M059J (cell line): ENCODE results near the gene CAT. TPM values are rescaled to one million over a fixed set of nuclear protein-coding genes. Genes with fewer than 3 reads are reported as not detected.

Experiments used
- DNase-seq: peaks from one replicate; pipeline ENCODE4 v3.0.0-alpha.2; 2012; ENCODE audit warnings: low read depth
- total RNA-seq: library from RNA; depleted of rRNA; stranded (reverse); fragments of >200 nt; shearing (Covaris generic); gene quantifications from 2 replicates; pipeline ENCODE4 v1.2.3, GENCODE V29; 2014

Gene CAT
- total RNA-seq, 1 experiment from 2014 or later: 121 TPM

DNA sequence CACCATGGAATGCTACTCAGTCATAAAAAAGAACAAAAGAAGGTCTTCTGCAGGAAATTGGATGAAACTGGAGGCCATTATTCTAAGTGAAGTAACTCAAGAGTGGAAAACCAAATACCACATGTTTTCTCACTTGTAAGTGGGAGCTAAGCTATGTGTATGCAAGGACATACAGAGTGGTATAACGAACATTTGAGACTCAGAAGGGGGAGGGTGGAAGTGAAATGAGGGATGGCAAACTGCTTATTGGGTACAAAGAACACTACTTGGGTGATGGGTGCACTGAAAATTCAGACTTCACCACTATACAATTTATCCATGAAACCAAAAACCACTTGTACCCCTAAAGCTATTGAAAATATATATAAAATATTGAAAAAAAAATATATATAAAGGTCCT lies 13.4 kb upstream of the CAT start:
- DNase-seq: no peak

DNA sequence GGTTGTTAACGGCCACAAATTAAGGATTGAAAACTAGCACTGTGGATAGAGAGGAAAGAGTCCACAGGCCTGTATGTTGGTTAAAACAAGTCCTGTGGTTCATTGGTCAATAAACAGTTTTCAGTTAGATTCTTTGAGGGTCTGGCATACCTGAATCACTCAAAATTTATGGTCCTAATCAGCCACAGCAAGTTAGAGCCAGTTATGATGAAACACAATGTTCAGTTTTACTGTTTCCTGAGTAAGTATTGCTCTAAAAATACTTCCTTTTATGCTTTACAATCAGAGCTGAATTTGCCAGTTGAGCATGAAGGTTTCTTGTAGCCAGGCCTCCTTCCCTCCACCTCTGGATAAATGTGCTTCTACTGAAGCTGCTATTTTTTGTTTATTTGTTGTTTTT lies 12.9 kb upstream of the CAT start:
- DNase-seq: peak; percentile 73

- peak; percentile 48 for DNase-seq
These were observed 12.0 kb upstream of the CAT start for GRCh38 chr11:34426766-34427185.

DNA sequence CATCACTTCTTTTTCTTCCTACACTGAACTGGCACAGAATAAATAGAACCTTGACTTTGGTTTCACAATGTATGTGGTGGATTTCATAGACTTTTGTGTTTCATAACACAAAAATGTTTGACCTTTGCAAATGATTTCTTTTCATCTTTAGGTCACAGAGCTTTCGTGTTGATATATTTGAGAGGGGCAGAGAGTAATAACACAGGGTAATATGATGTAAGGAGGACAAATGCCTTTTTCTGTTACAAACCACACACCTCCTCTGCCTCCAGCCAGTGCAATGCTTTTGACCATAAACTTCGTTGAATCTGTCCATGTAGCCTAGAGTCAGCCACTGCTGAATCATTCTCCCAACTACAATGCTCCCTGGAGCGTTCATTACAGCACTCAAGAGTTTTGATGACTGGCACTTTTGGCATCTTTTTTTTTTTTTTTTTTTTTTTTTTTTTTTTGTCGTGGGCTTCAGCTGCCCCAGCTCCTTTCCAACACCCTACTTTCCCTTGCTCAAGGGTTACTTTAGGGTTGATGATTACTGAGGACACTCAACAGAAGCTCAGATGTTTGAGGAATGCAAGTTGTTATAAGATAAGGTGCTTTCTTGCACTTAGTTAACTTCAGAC lies 11.4 kb upstream of the CAT start:
- peak; percentile 97 for DNase-seq

DNA sequence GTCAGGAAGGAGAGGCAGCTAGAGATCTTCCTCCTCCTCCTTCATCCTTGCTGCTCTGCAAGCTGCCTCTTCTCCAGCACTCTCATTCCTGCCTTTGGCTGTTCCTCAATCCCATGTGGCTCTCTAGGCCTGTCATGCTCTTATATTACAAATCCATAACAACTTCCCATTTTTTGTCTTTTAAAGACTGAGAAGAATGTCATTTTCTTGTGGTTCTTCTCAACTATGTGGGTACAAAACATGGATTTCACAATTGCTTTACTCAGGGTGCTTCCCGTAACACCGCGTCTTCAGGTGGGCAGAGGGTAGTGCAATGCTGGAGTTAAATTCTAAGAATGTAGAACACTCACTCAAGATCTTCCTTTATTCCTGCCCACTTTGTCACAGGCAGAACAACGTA lies 6.8 kb upstream of the CAT start:
- DNase-seq: no peak

GRCh38 chr11:34432822-34433221 lies 5.9 kb upstream of the CAT start:
- DNase-seq: no peak

DNA sequence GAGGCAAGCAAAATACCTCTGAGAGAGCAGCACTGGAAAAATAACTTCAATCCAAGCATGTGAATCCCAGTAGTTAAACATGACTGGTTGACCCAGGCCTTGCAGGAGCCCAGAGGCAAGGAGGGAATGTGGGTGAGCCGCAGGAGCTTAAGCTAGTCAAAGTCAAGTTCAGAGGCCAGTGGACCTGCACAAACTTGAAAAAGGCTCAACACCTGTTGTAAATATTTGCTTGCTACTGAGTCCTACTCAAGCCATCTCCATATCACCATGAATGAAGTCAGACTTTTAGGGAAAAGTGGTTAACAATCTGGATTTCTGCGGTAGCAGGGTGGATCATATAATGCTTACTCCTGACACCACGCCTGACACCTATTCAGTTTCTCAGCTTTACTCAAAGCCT lies 4.8 kb upstream of the CAT start:
- no peak for DNase-seq

DNA sequence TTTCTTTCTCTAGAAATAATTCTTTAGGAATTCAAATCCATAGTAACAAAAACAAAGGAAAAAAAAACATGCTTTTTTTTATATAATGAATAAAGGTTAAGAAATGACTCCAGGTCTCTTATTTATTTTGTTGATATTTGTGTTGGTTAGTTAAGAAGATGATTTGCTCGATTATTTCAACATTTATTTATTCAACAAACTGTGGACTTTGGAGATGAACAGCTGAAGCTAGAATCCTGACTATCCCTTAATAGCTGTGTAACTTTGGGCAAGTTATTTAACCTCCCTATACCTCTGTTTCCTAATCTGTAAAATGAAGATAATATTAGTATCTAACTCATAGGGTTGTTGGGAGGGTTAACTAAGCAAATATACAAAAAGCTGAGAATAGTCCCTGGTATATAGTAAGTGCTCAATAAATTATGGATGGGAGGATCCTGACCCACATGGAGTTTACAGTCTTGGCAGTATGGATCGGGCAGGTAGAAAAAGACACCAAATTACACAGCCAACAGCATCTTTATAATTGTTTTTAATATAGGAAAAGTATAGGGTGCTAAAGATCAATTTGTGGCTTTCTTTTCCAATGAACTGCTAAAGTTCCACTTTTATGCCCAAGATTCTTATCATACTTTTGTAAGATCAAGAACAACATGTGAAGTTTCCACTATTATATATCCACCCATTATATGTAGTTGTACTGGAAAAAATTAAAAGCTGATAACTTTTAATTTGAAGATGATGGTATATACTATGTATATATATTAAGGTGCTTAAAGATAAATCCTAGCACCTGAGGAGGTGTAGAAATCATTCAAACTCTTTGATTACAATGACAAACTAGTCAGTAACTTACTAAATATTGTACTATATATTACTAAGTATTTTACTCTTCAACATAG lies 1.3 kb upstream of the CAT start:
- no peak for DNase-seq

DNA sequence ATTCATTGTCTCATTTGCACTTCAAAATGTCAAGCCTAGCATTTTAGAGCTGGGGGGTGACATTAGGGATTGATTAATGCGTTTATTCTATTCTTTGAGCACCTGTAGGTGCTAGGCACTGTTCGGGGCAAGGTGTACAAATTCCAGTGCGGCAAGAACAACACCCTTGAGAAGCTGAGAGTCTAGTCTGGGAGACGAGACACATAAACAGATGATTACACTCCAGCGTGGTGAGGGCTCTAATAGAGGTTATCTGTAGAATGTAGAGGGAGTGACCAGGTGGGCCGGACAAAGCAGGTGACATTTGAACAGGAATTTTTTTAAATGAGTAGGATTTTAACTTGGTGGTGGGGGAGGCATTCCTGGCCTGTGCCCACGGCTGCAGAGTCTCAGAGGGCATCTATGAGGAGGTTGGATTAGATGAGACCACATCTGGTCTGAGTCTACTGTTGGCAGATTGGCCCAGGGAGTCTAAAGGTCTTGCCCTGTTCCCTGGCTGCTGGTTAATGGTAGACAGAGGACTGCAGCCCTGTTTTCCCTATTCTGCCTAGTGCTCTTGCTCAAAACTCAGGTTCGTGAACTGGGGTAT lies 970 bp downstream of the CAT start:
- no peak for DNase-seq

DNA sequence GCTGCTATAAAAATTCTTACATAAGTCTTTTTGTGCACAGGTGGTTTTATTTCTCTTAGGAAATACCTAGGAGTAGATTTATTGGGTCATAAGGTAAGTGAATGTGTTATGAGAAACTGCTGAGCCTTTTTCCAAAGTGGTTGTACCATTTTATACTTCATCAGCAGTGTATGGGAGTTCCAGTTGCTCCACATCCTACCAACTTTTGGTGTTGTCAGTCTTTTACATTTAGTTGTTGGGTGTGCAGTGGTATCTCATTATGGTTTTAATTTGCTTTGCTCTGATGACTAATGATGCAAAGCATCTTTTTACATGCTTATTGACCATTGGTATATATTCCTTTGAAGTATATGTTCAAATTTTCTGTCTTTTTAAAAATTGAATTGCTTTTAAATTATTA lies 3.1 kb downstream of the CAT start:
- no peak for DNase-seq

DNA sequence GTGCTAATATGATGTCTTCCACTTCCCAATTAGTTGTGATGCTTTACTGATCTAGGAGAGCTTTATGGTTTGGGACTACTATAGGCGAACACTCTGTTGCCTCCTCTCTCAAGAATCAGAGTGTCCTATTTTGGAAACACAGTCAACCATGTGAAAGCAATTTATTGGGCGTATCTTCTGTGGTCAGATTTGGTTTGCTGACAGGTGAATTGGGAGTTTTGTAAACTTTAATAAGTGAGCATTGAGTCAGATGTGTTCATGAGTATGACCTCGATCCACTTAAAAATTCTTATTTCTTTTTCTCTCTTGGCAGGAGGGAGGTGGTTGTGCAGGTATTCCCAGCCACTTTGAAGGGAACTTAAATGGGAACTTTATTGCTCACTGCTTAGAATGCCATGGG lies 4.4 kb downstream of the CAT start:
- peak; percentile 39 for DNase-seq

GRCh38 chr11:34444428-34444827 lies 5.7 kb downstream of the CAT start:
- DNase-seq: no peak

DNA sequence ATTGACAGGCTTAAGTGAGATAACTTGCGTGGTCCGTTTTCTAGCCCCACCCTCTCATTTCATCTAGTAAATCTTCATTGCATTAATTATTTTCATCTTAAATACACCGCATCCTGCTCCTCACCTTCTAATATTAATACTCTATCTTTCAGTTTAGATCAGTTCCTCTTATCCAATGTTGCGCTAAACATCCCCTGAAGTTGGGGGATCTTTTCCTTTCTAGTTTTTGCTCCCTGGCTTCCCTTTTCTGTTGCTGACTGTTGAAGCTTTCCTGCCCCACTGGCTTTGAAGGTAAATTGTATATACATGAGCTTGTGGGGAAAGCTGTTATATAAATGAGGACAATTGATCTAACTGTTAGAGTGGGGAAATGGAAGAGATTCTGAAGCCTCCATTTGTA lies 7.2 kb downstream of the CAT start:
- DNase-seq: no peak

- DNase-seq: no peak
These were observed 7.7 kb downstream of the CAT start for GRCh38 chr11:34446386-34446785.

GRCh38 chr11:34447044-34447443 lies 8.3 kb downstream of the CAT start:
- DNase-seq: no peak

DNA sequence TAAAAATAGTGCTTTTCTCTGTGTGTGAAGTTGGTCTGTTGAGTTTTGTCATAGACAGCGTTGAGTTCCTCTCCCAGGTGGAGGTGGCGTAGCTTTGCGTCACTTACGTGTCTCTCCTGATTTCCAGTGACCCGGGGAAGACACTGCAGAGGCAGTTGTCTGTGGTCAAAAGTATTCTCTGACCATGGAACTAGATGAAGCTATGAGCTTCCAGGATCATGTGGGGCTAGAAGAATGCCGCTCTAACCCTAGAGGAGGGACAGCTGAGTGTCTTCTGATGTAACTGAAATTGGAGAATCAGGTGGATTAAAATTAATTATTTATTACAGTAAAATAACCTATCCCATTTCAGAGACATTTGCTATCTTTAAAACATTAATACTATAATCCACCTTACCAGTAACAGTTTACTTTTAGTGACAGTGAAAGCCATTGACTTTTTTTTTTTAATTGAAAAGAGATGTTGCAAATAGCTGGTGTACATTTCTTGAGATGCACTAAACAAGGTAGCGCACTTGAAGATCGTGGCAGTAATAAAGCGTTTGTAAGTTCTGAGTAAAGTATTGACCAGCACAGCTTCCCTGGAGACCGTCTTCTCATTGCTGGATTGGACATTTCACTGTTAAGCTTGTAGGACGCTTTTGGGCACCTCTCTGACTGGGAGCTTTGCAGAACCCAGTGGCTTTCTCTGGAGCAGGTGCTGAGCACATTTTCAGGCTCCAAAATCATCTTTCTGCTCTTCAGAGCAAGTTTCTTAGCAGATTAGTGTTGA lies 9.7 kb downstream of the CAT start:
- DNase-seq: no peak

GRCh38 chr11:34449013-34449412 lies 10.3 kb downstream of the CAT start:
- DNase-seq: peak; percentile 58

GRCh38 chr11:34451053-34451452 lies 12.3 kb downstream of the CAT start:
- DNase-seq: no peak

DNA sequence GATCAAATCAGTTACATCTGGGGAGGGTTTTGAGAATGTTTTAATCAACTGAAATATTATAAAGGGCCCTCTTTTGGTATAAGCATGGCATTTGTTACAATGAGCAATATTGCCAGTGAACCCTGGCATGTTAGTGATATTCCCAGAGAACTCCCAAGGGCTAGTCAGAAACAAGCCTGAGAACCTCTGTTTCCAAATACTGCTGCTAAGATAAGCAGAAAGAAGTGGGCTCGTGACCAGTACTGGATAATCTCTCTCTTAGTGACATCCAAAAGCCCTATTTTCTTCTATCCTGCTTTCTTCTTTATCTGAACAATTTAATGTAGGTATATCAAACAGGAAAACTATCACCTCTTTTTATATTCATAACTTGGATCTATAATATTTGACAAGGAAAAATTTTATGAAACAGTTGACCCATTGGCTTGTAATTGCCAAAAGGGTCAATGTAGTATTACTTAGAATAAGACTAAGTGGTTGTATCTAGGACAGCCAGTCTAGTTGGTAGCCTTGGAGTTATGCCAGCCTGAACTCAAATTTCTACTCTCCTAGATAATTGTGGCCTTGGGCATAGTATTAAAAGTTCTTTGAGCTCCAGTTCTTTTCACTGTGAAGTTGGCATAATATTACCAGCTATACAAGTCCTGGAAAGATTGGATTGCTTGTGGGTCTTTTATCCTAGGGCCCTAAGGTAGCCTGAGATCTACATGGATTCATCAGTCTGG lies 15.7 kb downstream of the CAT start:
- peak; percentile 14 for DNase-seq

- no peak for DNase-seq
These were observed 18.9 kb downstream of the CAT start for GRCh38 chr11:34457607-34458006.

GRCh38 chr11:34458525-34458924 lies 19.8 kb downstream of the CAT start:
- DNase-seq: no peak
